ENCODE measurements around the gene KCNQ5.
A peak's percentile ranks its signal among the peaks of the same experiment; 100 is the strongest.

The KCNQ5 gene

GRCh38 chr6:72683797-72684196, 61.9 kb downstream of the KCNQ5 start:
- DNase-seq, result no peak

DNA sequence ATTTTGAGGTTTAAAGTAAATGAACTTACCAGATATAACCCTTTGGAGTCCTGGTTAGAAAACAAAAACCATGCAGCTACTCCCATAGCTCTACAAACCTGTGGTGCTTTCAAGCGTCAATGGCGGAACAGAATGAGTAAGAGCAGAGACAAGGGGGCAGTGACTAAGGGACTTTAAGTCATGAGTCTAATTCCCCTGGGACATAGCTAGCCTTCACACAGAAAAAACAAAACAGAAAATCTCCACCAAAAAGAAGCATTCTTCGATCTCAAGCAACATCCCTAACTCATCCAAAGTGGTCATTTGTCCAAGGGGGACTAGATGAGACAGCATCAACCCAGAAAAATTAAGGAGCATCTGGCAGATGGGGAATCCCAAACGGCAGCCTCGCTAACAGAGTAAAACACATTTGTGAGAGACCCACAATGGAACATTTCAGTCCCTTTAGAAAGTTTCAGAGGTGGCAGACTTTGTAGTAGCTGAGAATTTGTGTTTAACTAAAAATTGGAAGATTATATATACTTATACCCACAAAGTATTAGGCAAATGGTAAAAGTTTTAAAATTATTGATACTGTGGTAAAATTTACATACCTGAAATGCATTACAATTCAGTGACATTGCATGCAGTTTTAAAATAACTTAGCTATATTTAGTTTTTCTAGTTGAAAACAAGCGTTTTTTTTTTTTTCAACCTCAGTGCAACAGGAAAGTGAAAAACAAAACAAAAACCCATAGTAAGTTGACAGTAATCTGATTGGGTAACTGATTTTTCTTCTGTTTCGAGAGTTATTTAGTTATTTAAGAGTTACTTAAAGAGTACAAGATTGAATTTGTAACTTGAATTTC, 67.5 kb downstream of the KCNQ5 start:
- DNase-seq, result peak; percentile 70

DNA sequence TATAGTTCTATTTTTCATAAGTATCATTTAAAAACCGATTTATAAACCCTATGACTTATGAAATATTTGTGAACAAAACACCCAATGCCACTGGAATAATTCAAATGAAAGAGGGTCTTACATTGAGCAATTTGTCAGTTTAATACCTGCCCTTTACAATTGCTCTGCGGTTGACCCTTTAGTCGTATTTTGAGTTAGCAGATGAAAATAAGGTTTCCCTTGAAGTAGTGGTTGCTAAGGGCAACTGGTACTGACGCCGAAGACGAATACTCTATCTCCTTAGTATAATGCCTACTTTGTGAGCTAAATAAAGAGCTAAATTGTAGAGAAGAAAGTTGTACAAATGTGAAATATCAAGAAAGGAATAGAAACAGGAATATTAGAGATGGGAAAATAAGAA, 69.4 kb downstream of the KCNQ5 start:
- DNase-seq, result no peak

DNA sequence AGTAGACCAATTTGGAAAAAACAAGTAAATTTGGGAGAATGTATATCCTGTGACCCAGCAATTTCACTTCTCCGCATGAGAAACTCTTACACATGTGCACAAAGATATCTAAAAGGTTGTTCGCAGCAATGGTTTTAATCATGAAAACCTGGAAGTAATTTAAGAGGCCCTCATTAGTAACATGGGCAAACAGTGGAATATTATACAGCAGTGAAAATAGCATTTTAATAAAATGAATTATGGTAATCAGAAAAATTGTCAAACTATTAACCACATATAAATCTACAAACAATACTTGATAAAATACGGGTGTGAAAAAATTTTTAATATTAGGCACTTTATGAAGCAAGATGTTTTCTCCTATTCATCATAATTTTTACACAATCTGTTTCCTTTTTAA, 74.2 kb downstream of the KCNQ5 start:
- DNase-seq, result no peak

DNA sequence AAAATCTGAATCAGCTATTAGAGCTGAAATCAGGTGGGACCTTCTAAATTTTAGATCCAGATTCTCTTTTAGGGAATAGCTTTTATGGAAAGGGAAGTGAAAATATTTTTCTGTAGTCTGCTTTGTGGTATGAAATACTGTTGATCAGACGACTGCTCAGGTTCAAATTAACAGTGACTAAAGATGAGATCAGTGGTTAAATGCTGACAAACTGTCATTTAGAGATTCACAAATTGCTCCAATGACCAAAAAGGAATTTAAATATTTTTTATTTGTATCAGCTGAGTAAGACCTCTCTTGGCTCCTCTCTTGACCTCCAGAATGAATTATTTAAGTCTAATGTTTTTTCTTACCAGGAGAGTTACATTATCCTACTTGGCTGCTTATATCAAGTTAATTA, 77.3 kb downstream of the KCNQ5 start:
- DNase-seq, result peak; percentile 18

GRCh38 chr6:72702421-72702820, 80.6 kb downstream of the KCNQ5 start:
- DNase-seq, result no peak

- DNase-seq, result no peak
These were observed 81.2 kb downstream of the KCNQ5 start for GRCh38 chr6:72703093-72703492.

DNA sequence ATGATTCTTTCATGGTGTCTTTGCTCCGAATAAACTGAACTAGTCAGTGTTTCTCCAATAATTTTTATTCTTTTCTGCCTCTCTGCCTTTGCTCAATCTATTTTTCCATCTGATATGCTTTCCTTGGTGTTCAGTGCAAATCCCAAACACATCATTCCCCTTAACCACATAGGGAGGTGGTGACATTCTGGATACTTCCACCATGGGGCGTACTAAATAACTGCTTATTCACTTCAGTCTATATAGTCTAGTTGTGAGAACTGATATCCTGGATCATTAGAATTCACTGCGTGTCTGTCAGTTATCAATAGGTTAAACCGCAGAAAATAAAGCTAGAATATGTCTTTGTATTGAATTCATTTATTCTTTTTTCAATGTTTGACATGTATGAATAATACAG, 83.1 kb downstream of the KCNQ5 start:
- no peak for DNase-seq

DNA sequence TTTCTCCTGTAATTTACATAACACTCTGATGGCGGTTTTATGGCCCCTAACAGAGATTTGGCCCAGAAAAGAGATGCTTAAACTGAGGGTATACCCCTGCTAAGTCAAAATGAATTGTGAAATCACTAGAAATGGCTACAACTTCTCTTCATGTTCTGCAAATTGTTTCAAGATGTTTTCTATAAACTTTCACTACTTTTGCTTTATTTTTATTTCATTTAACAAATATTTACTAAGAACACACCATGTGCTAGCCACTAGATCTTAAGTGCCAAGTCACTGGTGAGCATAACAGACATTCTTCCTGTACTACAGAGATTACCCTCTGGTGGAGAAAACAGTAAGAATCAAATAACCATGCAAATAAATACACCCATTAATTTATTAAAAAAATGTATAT, 87.6 kb downstream of the KCNQ5 start:
- no peak for DNase-seq

DNA sequence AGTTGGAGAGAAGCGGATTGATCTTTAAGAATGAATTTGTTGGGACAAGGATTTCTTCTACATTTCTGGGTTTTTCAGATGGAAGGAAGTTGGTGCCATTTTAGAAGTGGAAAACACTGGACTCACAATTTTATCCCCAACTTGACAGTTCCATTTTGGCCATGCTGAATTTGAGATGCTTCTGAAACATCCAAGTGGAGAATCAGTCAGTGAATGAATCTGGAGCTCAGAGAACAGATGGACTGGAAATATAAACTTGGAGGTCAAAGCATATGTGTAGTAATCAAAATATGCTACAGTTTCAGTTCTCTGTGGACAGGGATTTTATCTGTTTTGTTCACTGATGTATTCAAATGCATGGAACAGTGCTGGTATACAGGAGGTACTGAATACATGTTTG, 89.9 kb downstream of the KCNQ5 start:
- no peak for DNase-seq

- peak; percentile 19 for DNase-seq
These were observed 91.0 kb downstream of the KCNQ5 start for GRCh38 chr6:72712910-72713309.

DNA sequence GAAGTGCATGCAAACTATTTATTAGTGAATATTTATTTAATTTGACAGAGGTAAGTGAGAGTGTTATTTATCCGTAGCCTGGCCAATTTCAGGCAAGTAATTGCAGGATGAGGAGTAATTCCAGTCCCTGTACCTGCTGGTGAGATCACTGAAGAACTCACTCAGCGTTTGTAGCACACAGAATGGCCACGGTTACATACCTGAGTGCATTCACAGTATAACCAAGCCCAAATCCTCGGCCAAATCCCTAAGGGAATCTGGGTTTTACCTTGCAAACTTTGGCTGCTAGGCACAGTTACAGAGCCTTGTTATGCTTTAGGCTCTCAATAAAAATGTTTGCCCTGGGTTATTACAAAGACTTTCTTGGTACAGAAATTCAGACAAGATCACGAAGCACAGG, 93.3 kb downstream of the KCNQ5 start:
- DNase-seq, result no peak

DNA sequence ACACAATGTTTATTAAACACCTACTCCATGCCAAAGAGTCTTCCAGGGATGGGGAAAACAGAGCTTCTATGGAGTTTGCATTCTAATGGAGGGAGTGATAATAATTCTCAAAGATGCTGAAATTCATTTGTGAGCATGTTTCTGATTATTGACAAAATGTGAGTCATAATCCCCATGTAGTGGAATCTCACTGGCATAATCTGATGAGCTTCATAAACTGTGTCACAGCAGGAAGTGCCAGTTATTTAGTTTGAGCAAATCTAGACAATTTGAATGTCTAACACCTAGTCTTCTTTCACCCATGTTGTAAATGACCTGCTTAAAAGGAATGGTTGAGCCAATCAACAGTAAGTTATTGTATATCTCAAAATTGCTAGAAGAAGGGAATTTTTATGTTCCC, 95.1 kb downstream of the KCNQ5 start:
- peak; percentile 25 for DNase-seq

DNA sequence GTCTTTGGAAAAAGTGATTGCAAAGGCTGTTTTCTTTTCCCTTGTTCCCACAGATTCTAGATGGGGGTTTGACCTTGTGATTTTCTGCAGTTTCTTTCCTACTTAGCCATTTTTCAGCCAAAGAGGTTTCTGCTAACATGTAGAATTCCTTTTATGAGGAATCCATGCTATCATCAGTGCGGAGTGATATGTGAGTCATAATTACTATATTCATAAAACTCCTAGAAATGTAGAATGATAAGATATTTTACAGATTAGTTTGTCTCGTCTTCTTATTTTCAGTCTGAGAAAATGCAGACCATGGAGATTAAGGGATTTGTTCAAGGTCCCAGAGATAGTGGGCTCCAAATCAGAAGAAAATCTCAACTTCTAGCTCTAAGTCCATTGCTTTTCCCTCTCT, 98.6 kb downstream of the KCNQ5 start:
- DNase-seq, result peak; percentile 77

DNA sequence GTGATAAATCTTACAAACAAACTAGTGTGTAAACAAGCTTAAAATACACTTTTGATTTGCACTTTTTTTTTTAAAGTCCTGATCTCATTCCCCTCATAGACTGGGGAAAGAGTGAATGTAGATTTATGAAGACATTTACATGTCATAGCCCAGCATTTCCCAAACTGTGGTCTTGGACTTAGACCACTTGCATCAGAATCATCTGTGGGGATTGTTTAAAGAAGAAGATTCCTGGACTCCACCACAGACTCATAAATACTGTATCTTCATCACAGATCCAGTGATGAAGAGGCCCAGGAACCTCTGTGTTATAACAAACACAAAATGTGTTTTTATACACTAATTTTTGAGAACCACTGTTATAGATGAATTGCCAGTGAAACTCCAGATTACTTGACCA, 99.5 kb downstream of the KCNQ5 start:
- no peak for DNase-seq

DNA sequence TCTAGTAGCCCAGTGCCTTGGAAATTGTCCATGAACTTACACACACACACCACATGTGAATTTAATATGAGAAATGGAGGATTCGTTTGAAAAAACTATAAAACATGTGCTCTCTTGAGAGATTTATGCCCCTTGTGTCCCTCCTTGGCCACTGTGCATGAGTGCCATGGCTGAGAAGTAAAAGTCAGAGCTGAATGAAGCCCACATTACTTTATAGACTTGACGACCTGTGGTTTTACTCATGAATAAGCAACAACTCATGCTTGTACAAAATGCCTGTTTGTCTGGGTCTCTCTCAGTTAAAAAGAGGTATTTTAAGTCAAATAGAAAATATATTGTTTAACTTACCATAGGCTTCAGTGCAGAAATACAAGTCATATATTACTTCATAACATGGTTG, 102.7 kb downstream of the KCNQ5 start:
- no peak for DNase-seq

GRCh38 chr6:72728706-72729343, 107.0 kb downstream of the KCNQ5 start:
- DNase-seq, result no peak

GRCh38 chr6:72733045-72733444, 111.2 kb downstream of the KCNQ5 start:
- DNase-seq, result no peak

GRCh38 chr6:72738091-72738490, 116.2 kb downstream of the KCNQ5 start:
- DNase-seq, result no peak

GRCh38 chr6:72739368-72739779, 117.5 kb downstream of the KCNQ5 start:
- DNase-seq, result no peak

DNA sequence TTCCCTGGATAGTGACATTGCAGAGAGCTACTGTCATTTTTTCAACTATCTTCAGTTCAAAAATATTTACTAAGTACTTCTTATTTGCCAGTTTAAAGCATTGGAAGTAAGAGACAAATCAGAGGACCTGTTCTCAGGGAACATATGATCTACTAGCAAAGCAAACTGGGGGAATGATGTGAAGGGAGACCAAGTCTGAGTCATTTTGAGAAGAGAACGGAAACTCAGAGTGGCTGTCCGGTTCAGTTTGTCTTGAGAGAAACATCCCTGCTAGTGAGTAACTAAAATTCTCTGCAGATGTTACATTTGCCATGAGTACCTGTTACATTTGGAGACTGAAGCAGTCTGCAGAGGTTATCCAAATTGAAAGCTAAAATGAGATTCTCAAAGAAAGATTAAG, 118.3 kb downstream of the KCNQ5 start:
- DNase-seq, result no peak

DNA sequence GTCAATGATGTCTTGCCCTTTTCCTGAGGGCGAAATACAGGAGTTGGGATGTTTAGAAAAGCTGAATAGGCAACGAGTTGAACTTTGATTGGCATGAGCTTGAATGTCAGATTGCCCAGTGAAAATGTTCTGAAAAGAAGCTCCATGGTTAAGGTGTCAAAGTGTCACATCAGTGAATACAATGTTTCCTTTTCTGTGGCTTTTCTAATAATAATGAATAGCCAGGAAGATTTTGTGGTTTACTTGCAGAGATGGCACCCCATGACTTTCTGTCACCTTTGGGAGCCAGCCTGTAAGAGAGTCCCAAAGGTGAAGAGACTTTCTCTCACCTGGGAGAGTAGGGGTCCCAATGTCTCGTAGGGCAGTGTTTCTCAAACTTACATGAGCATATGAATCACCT, 119.2 kb downstream of the KCNQ5 start:
- no peak for DNase-seq

- DNase-seq, result no peak
These were observed 120.3 kb downstream of the KCNQ5 start for GRCh38 chr6:72742001-72742673.

- DNase-seq, result no peak
These were observed 124.4 kb downstream of the KCNQ5 start for GRCh38 chr6:72746276-72746675.

Data from fibroblast of skin of back (primary cell).